Testis (tissue), 3 donors: ENCODE data around the gene EDIL3. TPM values are rescaled to one million over a fixed set of nuclear protein-coding genes. Genes with fewer than 3 reads are reported as not detected.

Source experiments
- DNase-seq: peaks from one replicate; pipeline ENCODE4 v3.0.0-alpha.2; 2019
- H3K27ac ChIP-seq, 2 donors: fragments of 200-600 bp; sonication (generic); one replicate each; pipeline ENCODE4 v1.5.1; 2019
- H3K27me3 ChIP-seq: fragments of 200-600 bp; sonication (generic); one replicate; pipeline ENCODE4 v1.5.1; 2019
- H3K36me3 ChIP-seq: fragments of 200-600 bp; sonication (generic); one replicate; pipeline ENCODE4 v1.5.1; 2017; ENCODE audit warnings: low read depth; ENCODE audit errors: missing control alignments
- H3K4me1 ChIP-seq: fragments of 200-600 bp; sonication (generic); one replicate; pipeline ENCODE4 v1.5.1; 2019
- H3K4me3 ChIP-seq, 2 donors: fragments of 200-600 bp; sonication (generic); one replicate each; pipeline ENCODE4 v1.5.1; 2017 to 2019
- H3K9me3 ChIP-seq: fragments of 200-600 bp; sonication (generic); one replicate; pipeline ENCODE4 v1.5.1; 2017
- CTCF ChIP-seq, 3 experiments: fragments of 450-650 bp in 2 of 3; fragments of 200-600 bp in 1 of 3; sonication (generic) in 1 of 3; IDR thresholded peaks; one replicate each; pipeline ENCODE4 v1.5.1; 2016 to 2019; ENCODE audit warnings: antibody characterized with exemption in 3 of 3, mild to moderate bottlenecking in 2 of 3, moderate library complexity in 1 of 3
- POLR2A ChIP-seq: fragments of 450-650 bp; IDR thresholded peaks from one replicate; pipeline ENCODE4 v1.6.1; 2017; ENCODE audit warnings: antibody characterized with exemption, mild to moderate bottlenecking, moderate library complexity
- WGBS, 2 donors: methylation state at CpG; one replicate each; pipeline ENCODE4 v1.1.5; 2018; 5-methylcytosine and 5-hydroxymethylcytosine counted together
- intact Hi-C: fragments of 100-400 bp; cut with DNase I; formaldehyde crosslinking; loops from one replicate; pipeline ENCODE4 v1.15.1; 2023; ENCODE audit warnings: low total_unique reads
- polyA plus RNA-seq: library from polyadenylated mRNA; stranded (reverse); fragments of 350-450 nt; fragmentation: Illumina TruSeq; extraction: RNeasy Lipid Tissue Mini Kit (QIAGEN cat#74804); gene quantifications from one replicate; pipeline ENCODE4 v1.2.3, GENCODE V29; 2014; ENCODE audit warnings: low read depth, low replicate concordance; ENCODE audit not compliant: insufficient read depth
- total RNA-seq, 2 donors: library from RNA; depleted of rRNA; stranded (reverse); fragments of >200 nt; gene quantifications; one replicate each; pipeline ENCODE4 v1.2.3, GENCODE V29; 2016

The EDIL3 gene
- total and polyA plus RNA-seq, 3 donors from 2014 or later = 3.4 to 8.6 (median 3.5) TPM

DNA sequence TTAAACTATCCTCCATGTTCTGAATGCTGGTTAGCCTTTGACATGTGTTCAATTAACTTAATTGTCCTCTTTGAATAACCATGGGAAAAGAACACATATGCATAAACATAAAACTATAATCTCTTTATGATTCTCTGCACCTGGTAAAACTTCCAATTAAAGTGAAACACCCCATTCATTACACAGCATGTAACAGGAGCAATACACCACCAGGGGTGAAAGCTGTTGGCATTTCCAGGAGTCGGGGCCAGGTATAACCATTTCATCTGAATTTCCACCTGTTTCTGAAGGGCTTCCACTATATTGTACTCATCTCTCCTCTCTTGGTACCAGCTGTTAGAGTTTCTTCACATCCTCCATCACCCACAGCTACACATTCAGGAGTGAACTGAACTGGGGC is 303.8 kb downstream of the EDIL3 start:
- WGBS, 2 donors = 80 to 81% methylated on average over 1 of the region's 1 CpG
- no peaks in the 10 kb centered on the region for H3K27me3 ChIP-seq
- TF ChIP-seq CTCF (IDR thresholded peaks at IDR 0.05) = no peak
- no peak for TF ChIP-seq POLR2A

GRCh38 chr5:84072339-84072738 is 312.3 kb downstream of the EDIL3 start:
- no peaks in the 10 kb centered on the region for H3K9me3 ChIP-seq
- H3K27ac ChIP-seq = no peak overlapping the region
- H3K27me3 ChIP-seq = no peaks in the 10 kb centered on the region
- no peak overlapping the region for H3K4me3 ChIP-seq
- no peaks in the 10 kb centered on the region for H3K36me3 ChIP-seq
- DNase-seq = no peak
- intact Hi-C loops = no loop called here
- no peak for TF ChIP-seq POLR2A
- TF ChIP-seq CTCF (IDR thresholded peaks at IDR 0.05) = no peak
- H3K4me1 ChIP-seq = no peaks in the 10 kb centered on the region

More for the DNA sequence above, 303.8 kb downstream of the EDIL3 start:
- intact Hi-C loops = no loop called here
- Histone ChIP-seq H3K27ac (no peak overlapping the region), H3K4me1 (no peaks in the 10 kb centered on the region), H3K9me3 (no peaks in the 10 kb centered on the region), H3K36me3 (no peaks in the 10 kb centered on the region), H3K4me3 (no peak overlapping the region)
- DNase-seq = no peak

GRCh38 chr5:84069608-84070179 is 315.0 kb downstream of the EDIL3 start:
- H3K36me3 ChIP-seq = no peaks in the 10 kb centered on the region
- no peak for TF ChIP-seq POLR2A
- TF ChIP-seq CTCF (IDR thresholded peaks at IDR 0.05) = no peak
- H3K4me3 ChIP-seq = no peak overlapping the region
- H3K4me1 ChIP-seq = no peaks in the 10 kb centered on the region
- DNase-seq = no peak
- intact Hi-C loops = no loop called here
- H3K9me3 ChIP-seq = no peaks in the 10 kb centered on the region
- no peak overlapping the region for H3K27ac ChIP-seq
- no peaks in the 10 kb centered on the region for H3K27me3 ChIP-seq
- WGBS, 2 donors = 95 to 98% methylated on average over 8 to 13 of the region's 13 CpGs

- no peak overlapping the region for H3K4me3 ChIP-seq
- intact Hi-C loops = no loop called here
- DNase-seq = no peak
- no peaks in the 10 kb centered on the region for H3K9me3 ChIP-seq
- H3K4me1 ChIP-seq = no peaks in the 10 kb centered on the region
- no peaks in the 10 kb centered on the region for H3K36me3 ChIP-seq
- WGBS, 2 donors = 77 to 78% methylated on average over 1 of the region's 1 CpG
- TF ChIP-seq POLR2A (no peak), CTCF (IDR thresholded peaks at IDR 0.05) (no peak)
- no peaks in the 10 kb centered on the region for H3K27me3 ChIP-seq
- no peak overlapping the region for H3K27ac ChIP-seq
These were observed 321.6 kb downstream of the EDIL3 start for GRCh38 chr5:84063041-84063440.

GRCh38 chr5:84059672-84060071 is 325.0 kb downstream of the EDIL3 start:
- no peaks in the 10 kb centered on the region for H3K9me3 ChIP-seq
- intact Hi-C loops = no loop called here
- H3K36me3 ChIP-seq = no peaks in the 10 kb centered on the region
- no peak overlapping the region for H3K27ac ChIP-seq
- no peaks in the 10 kb centered on the region for H3K4me1 ChIP-seq
- 85 to 96% methylated on average over 2 of the region's 2 CpGs for WGBS, 2 donors
- H3K27me3 ChIP-seq = no peaks in the 10 kb centered on the region
- H3K4me3 ChIP-seq = no peak overlapping the region
- TF ChIP-seq POLR2A = no peak
- TF ChIP-seq CTCF (IDR thresholded peaks at IDR 0.05) = no peak
- no peak for DNase-seq
